Pulmonary artery endothelial cell (primary cell): Measurements from ENCODE around the gene CENPP. TPM values are rescaled to one million over a fixed set of nuclear protein-coding genes. Genes with fewer than 3 reads are reported as not detected.

Source experiments
- DNase-seq: peaks from one replicate; pipeline ENCODE4 v3.0.0-alpha.2; 2011; ENCODE audit warnings: low read depth, low spot score
- total RNA-seq: library from RNA; depleted of rRNA; stranded (reverse); fragments of >200 nt; gene quantifications from 2 replicates; pipeline ENCODE4 v1.2.3, GENCODE V29; 2014

The CENPP gene
- total RNA-seq, 1 donor from 2014 or later = 5.3 TPM

DNA sequence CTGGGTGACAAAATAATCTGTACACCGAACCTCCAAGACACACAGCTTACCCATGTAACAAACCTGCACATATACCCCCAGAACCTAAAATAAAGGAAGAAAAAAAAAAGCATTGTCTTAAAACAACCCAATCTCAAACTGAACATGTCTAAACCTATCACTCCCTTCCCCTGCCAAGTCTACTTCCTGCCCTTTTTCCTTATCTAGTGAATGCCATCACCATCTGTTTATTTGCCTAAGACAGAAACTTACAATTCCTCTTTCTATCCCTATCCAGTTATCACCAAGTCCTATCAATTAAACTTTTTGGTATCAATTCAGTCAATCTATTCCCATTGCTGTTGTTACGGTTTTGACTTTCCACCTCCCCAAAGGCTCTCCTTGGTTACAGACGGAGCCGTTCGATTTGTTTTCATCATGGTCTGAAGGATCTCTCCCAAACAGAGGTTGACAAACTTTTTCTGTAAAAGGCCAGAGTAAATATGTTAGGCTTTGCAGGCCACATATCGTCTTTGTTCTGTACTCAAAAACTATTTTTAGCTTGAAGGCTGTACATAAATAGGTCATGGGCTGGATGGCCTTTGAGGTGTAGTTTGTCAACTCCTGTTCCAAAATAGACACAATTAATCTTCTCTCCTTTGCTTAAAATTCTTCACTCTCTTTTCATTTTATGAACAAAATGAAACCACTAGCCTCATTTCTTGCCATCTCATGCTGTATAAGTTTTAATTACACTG is 12.7 kb upstream of the CENPP start:
- DNase-seq = no peak

DNA sequence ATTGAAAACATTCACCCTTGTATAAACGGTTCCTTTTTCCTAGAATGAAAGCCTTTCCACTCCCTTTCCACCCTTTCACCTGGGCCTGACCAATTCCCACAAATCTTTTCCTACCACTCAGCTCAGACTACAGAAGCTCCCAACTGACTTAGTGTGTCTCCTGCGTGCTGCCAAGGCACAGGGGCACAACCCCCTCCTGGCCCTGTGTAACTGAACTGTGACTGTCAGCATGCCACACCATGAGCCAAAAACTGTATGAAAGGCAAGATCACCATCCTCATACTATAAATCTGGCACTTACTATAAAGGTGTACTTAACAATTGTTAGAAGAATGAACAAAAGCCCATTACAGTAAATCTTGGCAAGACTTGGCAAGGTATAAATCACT is 12.1 kb upstream of the CENPP start:
- no peak for DNase-seq

DNA sequence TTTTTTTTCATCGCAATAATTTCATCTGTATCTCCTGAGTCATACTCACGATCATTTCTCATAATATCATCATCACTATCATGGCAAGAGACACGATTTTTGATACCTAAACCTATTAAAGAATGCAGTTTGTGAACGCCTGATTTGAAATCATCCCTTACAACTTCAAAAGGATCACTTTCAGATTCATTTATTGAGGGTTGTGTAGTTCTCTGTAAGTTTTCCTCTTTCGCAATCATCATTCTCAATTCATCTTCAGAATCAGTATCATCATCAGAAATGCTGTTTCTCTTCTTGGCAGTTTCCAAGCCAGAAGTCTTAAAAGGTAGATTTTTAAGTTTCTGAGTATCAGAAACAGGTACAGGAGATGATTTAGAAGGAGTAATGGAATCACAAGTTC is 10.3 kb upstream of the CENPP start:
- DNase-seq = no peak

DNA sequence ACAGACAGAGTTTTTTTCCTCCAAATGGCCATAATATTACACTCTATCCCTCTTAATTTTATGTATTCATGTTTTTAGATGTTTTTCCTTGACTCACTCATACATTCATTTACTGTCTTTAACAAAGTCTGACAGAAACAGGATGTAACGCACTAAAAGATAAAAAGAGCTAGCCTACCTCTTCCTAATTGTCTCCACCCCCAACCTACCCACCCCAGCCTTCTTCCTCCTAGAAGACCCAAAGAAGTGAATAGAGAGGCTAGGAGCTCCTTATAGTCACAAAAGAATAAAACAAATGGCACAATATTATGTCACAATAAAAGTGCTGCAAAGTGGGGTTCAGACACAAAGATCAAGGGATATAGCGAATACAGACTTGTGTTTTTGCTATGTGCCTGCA is 1.3 kb upstream of the CENPP start:
- no peak for DNase-seq

DNA sequence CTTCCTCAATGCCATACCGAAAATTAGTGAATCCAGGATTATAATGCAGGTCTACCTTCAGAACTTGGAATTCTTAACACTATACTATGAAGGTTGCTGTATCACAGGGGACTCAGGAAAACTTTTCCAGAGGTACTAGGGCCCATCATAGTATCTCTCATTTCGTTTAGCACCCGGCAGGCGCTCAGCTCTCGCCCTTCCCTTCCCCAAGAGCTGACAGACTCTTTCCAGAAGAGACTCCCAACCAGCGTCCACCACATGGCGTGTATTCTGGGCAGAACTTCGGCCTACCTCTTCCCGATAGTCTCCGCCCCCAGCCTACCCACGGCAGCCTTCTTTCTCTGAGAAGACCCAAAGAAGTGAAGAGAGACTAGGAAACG is 874 bp upstream of the CENPP start:
- DNase-seq = no peak

DNA sequence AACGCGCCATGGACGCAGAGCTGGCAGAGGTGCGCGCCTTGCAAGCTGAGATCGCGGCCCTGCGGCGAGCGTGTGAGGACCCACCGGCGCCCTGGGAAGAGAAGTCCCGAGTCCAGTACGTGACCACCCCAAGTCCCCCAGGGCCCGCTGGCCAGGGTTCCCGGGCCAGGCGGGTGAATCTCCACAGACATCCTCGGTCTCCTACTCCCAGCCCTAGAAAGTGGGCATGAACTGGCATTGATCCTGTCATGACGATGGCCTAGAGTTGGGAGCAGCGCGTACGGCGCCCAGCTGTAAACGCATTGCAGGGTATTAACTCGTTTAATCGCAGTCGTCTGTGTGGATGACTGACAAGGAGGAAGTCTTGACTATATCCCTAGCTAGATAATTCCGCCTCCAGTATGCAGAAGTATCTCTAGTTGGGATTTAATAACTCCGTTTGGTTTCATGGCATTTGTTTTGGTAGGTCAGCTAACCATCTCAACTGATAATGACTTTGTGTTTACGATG is 293 bp downstream of the CENPP start:
- DNase-seq = no peak

DNA sequence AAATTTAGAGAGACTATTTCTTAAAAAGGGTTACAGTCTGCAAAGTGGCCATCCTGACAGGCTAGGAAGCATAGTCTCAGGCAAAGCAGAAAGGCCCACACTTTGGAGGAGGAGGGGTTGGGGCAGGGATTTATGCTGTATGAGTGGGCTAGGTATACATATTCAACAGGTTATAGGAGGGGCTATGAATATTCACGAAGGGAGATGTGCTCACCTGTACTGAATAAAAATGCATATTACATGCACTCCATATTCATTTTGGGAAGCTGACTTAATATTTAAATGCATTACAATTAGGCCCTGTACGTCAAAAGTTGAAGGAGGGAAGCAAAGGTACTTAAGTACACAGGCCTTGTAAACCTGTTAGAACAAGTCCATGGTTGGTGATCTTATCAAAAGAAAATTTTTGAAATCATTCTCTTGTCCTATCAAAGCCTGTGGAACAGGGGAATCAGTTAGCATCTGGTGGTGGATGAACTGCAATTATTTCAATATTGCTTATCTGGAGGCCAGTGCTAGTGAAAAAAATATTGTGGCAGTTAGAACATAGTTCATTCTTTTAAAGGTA is 1.6 kb downstream of the CENPP start:
- DNase-seq = no peak

DNA sequence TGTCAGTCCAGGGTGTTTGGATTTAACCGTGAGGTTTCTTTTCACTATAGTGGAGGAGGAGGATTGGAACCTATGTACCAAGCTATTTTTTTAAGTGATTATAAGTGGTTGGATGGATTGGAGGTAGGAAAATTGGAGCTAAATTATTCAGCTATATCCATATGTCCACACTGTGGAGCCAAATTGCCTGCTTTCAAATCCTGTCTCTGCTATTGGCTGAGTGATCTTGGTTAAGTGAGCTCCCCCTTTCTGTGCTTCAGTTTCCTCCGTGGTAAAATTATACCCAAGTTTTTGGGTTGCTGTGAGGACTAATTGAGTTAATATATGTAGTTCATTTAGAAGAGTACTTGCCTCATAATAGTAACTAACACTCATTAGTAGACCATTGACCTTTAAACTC is 2.5 kb downstream of the CENPP start:
- DNase-seq = no peak

DNA sequence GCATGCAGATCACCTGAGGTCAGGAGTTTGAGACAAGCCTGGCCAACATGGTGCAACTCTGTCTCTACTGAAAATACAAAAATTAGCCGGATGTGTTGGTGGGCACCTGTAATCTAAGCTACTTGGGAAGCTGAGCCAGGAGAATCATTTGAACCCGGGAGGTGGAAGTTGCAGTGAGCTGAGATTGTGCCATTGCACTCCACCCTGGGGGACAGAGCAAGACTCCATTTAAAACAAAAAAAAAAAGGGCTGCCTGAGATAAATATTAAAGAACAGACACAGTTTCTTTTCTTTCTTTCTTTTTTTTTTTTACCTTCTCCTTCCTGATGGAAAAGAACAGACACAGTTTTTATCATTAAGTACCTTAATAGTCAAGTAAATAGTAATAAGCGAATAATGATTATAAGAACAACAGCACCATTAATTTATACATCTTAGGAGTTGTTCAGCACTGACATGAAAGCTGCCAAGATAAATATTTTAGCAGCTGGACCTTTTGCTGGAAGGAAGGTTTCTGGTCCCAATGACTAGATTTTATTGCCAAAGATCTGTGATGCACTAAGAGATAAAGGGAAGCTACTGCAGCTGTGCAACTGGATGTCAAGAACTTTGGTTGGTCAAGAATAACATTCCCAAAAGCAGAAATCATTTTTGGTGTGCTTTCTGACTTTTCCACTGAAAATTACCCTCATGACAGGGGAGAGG is 7.0 kb downstream of the CENPP start:
- DNase-seq = no peak

DNA sequence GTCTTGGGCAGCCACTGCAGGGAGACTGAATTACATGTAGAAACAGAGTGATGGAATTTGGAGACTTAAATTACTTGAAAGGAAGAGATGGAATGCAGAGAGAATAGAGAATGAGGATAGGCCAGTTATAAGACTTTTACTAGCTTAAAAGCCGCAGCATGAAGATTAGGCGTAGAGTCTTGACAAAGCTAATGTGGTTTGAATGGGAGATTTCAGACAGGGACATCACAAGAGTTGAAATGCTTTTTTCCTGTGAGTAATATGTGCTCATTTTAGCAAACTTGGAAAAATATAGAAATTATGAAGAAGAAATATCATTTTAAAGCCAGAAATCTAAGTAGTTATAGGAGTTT is 7.5 kb downstream of the CENPP start:
- DNase-seq = no peak

DNA sequence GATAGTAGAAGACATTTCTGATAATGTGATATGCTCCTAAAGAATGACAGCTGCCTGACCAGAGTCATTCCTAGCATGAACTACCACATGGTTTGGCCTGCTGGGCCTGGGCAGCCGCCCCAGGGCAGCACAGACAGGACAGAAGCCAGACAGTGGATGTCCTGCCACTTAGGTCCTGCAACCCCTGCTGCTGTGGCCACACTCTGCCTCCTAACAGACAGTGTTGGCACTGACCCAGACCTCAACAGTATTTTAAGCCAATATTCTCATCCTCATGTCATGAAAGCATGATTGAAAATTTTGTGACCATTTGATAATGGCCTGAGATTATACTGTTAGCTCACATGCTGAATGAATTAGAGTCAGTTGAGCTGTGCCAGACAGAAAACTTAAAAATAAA is 15.8 kb downstream of the CENPP start:
- DNase-seq = no peak

DNA sequence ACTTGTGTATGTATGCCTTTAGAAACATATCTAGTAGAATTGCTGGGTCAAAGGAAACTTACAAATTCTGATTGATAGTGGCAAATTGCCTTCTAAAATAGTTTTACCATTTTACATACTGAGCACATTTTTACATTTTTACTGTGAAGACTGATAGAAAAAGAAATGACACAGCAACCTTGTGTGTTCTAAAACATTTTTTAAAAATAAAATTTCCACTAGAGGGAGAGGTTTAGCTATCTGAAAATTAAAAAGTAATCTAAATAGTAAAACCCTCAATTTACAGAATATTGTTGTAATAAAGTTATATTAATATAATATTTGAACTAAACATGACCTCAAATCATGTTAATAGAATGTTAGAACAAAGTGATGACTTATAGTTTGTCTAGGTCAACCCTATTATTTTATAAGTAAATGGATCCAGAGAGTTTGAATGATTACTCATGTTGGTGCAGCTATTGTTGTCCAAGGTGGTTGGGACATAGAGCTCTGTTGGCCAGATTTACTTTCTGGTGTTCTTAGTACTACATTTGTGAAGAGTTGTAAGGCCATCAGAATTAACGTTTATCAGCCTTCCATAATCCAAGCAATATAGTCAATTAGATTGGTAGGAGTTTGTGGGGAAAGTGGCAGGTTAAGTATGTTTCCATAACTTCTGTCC is 17.2 kb downstream of the CENPP start:
- DNase-seq = no peak

DNA sequence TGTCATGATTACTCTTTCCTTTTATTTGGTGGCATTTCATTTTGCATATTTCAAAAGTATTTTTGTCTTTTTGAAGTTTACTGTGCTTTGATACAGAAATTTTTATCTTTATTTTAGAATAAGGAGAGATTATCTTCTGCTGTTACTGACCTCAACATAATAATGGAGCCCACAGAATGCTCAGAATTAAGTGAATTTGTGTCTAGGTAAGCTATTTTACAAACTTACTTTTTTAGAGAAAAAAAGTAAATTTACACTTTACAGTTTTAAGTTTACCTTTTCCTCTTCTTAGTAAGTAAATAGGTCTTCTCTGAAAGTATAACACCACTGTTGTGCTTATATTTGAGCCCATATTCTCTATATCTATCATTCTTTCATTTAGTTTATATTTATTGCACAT is 19.8 kb downstream of the CENPP start:
- DNase-seq = no peak

DNA sequence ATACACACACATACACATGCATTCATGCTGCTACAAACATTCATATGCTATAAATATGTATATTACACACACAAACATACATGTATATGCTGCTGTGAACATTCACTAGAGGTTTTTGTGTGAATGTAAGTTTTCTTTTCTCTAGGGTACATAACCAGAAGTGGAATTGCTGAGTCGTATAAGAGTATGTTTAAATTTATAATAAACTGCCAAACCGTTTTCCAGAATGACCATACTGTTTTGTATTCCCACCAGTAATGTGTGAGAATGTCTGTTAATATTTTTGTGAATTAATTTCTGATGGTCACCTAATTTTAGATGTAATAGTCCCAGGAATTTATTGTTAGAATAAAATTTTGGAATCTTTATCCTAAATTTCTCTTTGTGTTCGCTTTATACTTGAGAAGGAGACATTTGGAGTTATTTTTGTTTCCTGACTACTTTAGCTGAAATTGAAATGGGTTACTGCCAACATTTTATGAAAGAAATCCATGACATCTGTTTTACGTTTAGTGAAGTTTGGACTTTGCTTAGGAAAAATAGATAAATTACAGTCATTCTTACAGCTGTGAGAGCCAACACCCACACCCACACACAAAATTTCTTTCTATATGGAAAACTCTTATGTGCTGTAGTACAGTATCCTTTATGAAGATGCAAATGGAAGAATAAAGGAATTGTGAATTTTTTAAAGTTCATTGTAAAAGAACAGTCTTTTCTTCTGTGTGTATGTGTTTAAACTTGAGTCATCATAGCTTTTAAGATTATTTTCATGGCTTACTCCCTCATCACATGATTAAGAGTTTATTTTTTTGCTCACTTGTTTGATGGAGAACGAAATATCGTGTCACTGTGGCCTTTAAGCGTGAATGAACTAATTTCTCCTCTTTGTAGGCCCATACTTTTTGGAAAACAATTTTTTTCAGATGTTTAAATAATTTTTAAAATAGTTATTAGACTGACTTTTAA is 24.3 kb downstream of the CENPP start:
- DNase-seq = no peak

DNA sequence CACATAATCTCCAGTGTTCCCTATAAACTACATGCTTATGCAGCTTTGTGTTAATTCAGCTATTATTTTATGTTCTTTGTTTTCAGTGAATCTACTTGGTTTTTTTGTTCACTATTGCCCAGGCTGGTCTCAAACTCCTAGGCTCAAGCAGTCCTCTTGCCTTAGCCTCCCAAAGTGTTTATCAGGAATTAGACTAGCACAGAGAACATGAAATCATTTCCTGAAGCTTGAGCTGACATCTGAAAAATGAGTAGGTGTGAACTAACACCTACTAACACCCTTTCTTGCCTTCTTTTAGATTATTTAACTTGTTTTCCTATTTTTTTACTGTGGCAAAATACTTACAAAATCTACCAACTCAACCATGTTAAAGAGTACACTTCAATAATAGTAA is 25.0 kb downstream of the CENPP start:
- DNase-seq = no peak

DNA sequence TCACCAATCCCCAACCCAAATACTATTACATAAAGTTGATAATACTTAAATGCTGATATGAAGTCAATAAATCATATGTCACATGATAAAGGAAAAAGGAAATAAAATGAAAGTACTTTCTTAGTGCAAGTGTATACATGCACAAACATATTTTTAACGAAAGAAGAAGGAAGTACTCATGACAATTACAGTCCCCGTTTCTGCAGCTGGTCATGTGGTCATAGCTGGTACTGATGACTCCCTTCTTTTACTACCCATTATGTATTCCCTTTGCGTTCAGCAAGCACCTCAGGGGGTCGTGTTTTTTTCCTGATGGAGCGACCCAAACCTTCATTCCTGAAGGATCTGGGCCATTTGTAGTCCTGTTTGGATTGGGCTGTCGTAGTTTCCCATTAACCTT is 27.3 kb downstream of the CENPP start:
- no peak for DNase-seq

DNA sequence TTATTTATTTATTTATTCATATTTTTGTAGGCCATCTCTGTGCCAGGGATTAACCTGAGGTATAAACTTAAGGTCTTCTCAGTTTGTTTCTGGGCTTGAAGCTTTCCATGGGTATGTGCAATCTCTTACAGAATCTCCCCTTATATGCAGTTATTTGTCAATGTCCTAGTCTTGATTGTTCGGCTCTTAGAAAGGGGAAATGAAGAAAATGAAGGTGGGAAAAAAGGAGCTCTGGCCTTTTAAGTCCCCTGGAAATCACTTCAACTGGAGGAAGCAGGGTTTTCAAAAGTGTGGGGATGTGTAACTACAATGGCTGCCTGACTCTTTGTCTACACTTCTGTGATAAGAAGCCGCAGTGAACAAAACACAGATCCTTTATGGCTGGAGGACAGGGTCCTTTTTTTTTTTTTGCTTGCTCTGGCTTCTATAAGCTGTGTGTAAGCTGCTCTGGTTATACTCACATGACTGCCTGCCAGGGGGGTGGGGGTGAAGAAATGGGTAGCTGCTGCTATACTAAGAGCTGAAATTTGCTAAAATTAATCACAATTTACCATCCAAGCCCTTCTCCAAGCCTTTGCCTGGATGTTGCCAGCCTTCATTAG is 33.7 kb downstream of the CENPP start:
- DNase-seq = no peak

DNA sequence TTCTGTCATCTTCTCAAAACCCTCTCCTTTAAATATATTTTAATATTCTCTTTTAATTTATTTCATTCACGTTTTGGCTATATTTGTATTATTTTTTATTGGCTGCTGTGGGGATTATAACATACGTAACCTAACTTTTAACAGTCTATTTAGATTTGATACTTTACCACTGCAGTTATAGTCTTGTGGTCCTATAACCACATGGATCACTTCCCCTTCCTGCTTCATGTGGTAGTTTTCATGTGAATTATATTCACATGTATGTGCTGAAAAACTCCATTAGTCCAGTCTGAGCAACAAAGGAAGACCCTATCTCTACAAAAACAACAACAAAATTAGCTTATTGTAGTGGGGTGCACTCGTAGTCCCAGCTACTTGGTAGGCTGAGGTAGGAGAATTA is 34.3 kb downstream of the CENPP start:
- no peak for DNase-seq

DNA sequence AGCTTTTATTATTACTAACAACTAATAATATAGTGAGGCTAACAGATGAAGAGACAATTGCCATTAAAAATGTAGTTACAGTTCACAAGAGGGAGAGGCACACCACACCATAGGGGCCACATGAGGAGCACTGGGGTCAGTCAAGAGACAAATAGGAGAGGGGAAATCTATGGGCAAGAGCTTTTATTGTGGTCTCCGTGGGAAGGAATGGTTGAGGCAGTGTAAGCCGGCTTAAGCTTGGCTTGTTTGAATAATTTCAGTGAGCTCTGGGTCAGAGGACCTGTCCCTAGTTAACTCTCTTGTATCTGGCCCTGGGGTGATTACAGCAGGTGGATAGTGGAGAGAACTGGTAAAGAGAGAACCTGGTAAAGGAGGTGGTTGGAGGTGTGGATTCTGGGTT is 43.3 kb downstream of the CENPP start:
- no peak for DNase-seq

DNA sequence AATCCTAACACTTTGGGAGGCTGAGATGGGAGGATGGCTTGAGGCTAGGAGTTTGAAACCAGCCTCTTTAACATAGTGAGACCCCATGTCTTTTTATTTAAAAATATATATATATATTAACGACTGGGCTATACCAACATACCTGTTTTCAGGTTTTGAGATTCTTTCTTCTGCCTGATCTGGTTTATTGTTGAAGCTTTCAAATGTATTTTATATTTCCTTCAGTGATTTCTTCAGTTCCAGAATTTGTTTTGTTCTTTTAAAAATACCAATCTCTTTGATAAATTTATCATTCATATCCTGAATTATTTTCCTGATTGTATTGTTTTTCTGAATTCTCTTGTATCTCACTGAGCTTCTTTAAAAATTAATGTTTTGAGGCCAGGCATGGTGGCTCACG is 47.4 kb downstream of the CENPP start:
- no peak for DNase-seq

DNA sequence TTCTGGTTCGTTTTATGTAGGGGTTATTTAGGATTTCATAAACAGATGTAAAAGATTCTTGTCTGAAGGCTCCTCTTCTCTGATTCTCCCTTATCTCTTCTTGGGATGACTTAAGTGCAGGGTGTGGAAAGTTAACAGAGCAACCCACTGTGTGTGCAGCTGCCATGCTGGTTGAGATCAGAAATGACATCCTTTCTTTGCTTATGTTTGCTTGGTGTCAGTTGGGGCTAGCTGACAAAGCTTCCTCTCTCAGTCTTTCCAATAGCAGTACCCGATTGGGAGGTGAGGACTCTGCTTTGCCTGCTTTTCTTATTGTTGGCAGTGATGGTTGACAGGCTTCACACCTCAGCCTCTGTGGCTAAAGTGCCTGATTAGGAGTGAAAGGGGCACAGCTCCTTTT is 52.1 kb downstream of the CENPP start:
- no peak for DNase-seq
